GM19397 (cell line): ENCODE results near the gene ORAI1.

Source experiments
- ATAC-seq: cut with Tn5 transposase; IDR thresholded peaks from one replicate; pipeline ENCODE4 v1.9.1; 2021; ENCODE audit warnings: mild to moderate bottlenecking, moderate library complexity; ENCODE audit not compliant: unreplicated experiment

ORAI1 gene

GRCh38 chr12:121689430-121689829 is 63.1 kb downstream of the ORAI1 start:
- no peak for ATAC-seq
